ACC112 (cell line): Measurements from ENCODE around the gene F2RL3.

Experiments
- H2AFZ ChIP-seq: fragments of 200-600 bp; sonication (generic); one replicate; pipeline ENCODE4 v1.6.0; 2017; ENCODE audit warnings: antibody characterized with exemption, low read length; ENCODE audit not compliant: unreplicated experiment
- H3K27ac ChIP-seq: fragments of 200-600 bp; sonication (generic); 2 replicates; pipeline ENCODE4 v1.5.1; 2014; ENCODE audit warnings: low read depth, mild to moderate bottlenecking, antibody characterized with exemption, low read length, moderate library complexity
- H3K27me3 ChIP-seq: fragments of 200-600 bp; sonication (generic); 2 replicates; pipeline ENCODE4 v1.6.1; 2014; ENCODE audit warnings: mild to moderate bottlenecking, antibody characterized with exemption, low read length, moderate library complexity, mixed read lengths; ENCODE audit not compliant: insufficient read depth
- H3K36me3 ChIP-seq: fragments of 200-600 bp; sonication (generic); 2 replicates; pipeline ENCODE4 v1.6.1; 2016; ENCODE audit warnings: mild to moderate bottlenecking, antibody characterized with exemption, low read length, moderate library complexity, mixed read lengths; ENCODE audit not compliant: insufficient read depth
- H3K4me1 ChIP-seq: fragments of 200-600 bp; sonication (generic); one replicate; pipeline ENCODE4 v1.6.1; 2016; ENCODE audit warnings: low read length, mixed read lengths; ENCODE audit not compliant: insufficient read depth, unreplicated experiment, control insufficient read depth
- H3K4me3 ChIP-seq: fragments of 200-600 bp; sonication (generic); 2 replicates; pipeline ENCODE4 v1.5.1; 2014; ENCODE audit warnings: mild to moderate bottlenecking, low read depth, low read length
- H3K79me2 ChIP-seq: fragments of 200-600 bp; sonication (generic); one replicate; pipeline ENCODE4 v1.6.0; 2016; ENCODE audit warnings: low read length; ENCODE audit not compliant: control insufficient read depth, unreplicated experiment, insufficient read depth

Gene F2RL3

DNA sequence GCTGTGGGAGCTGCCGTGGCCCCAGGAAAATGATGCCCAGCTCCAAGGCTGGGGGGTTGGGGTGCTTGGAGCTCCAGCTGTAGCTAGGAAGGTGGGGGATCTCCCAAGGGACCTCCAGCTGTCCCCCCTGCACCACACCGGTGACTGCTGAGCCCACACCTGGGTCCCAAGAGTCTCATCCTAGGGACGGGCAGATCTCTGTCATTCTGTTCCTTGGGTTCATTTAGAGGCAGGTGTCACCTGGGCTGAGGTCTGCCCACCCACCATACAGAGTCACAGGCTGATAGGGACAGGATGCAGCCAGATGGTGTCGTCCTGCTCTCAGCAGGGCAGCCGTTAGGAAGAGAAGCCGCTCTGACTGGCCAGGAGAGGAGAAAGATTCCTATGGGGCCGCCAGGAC lies 5.3 kb downstream of the F2RL3 start:
- Histone ChIP-seq H2AFZ (no peak overlapping the region), H3K27ac (no peak overlapping the region), H3K79me2 (no peaks in the 10 kb centered on the region), H3K36me3 (no peaks in the 10 kb centered on the region), H3K4me3 (no peak overlapping the region), H3K27me3 (no peaks in the 10 kb centered on the region), H3K4me1 (no peaks in the 10 kb centered on the region)

DNA sequence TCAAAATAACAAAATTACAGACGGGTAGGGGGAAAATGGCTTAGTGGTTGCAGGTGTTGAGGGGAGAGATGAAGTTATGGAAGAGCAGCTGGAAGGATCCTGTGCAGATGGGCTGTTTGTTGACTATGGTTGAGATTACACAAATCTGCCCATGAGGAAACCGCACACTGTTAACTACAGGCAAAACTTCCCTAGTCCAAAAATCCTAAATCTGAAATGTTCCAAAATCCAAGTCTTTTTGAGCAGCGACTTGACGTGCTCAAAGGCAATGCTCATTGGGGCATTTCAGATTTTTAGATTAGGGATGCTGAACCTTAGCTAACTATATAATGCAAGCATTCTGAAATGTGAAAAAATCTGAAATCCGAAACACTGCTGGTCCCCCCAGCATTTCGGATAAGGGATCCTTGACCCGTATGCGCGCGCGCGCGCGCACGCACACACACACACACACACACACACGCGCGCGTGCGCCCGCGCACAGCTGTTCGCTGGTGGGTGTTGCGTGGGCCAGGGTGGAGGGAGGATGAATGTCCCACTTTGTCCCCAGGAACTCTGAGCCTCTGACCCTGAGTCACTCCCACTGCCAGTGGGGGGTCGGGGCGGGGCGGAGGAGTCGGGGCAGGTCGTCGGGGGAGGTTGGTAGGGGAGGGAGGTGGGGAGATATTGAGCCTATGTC lies 6.8 kb downstream of the F2RL3 start:
- H3K36me3 ChIP-seq = no peaks in the 10 kb centered on the region
- no peaks in the 10 kb centered on the region for H3K79me2 ChIP-seq
- no peaks in the 10 kb centered on the region for H3K4me1 ChIP-seq
- no peaks in the 10 kb centered on the region for H3K27me3 ChIP-seq
- no peak overlapping the region for H2AFZ ChIP-seq
- H3K4me3 ChIP-seq = no peak overlapping the region
- no peak overlapping the region for H3K27ac ChIP-seq

DNA sequence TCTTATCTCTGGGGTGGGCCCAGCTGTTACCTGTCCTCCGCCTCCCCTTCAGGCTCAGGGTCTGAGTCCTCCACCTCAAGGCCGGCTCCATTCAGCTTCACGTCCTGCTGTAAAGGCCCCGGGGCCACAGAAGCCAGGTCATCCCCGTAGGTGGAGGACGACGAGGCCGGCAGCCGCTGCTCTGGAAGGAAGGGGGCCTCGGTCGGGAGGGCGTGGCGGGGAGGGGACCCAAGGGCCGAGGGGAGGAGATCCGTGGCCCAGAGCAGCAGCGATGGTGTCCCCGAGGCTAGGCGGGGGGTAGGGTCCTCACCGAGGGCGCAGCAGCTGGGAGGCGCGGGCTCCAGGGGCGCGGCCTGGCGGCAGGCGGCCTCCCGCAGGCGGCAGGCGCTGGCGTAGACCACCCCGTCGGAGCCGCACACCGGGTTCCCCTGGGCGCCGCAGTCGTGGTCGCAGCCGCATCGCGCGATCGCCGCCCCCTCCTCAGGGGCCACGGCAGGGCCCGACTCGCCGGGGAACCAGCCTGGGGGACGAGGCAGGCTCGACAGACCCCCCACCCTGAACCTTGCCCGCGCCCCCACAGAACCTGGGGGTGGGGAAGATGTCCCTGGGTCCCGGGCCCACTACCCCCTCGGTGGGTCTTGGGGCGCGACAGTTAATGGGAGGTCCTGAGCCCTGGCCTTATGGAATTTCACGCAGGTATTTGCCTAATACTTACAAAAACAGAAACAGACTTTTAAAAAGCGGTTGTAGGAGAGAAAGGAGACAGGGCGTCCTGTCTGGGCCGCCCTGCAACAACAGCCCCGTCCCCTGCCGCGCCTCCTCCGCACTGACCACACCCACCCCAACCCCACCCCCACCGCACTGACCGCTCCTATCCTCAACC lies 7.6 kb downstream of the F2RL3 start:
- Histone ChIP-seq H3K79me2 (no peaks in the 10 kb centered on the region), H3K27me3 (no peaks in the 10 kb centered on the region), H2AFZ (peak overlapping the region; percentile 60), H3K27ac (no peak overlapping the region), H3K36me3 (no peaks in the 10 kb centered on the region), H3K4me1 (no peaks in the 10 kb centered on the region), H3K4me3 (peak overlapping the region; percentile 55)

DNA sequence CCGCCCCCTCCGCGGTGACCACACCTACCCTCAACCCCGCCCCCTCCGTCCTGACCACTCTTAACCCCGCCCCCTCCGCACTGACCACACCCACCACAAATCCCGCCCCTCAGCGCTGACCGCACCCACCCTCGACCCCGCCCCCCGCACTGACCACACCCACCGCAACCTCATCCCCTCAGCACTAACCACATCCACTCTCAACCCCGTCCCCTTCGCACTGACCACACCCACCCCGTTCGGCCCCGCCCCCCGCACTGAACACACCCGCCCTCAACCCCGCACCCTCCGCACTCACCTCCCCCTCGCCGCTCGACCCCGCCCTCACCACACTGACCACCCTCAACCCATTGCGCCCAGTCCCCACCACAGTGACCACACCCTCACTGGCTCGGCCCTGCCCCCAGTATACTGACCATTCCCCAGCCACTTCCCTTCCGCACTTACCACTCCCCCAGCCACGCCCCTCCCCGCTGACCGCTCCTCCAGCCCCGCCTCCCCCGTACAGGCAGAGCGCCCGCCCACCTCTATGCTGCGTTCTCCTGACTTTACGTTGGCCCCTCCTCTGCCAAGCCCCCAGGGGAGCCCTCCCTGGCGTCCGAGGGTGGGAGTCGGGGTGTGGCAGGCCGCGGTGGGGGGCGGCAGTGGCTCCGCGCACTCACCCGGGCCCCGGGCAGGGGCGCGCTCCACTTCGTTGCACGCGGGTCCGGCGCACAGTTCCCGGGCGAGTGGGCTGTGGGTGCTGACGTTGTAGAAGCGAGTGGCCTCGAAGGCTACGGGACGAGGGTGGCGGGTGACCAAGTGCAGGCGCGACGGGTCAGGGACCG lies 8.4 kb downstream of the F2RL3 start:
- H2AFZ ChIP-seq = peak overlapping the region; percentile 51
- peak overlapping the region; percentile 81 for H3K4me3 ChIP-seq
- no peaks in the 10 kb centered on the region for H3K27me3 ChIP-seq
- no peak overlapping the region for H3K27ac ChIP-seq
- no peaks in the 10 kb centered on the region for H3K36me3 ChIP-seq
- H3K4me1 ChIP-seq = no peaks in the 10 kb centered on the region
- H3K79me2 ChIP-seq = no peaks in the 10 kb centered on the region

DNA sequence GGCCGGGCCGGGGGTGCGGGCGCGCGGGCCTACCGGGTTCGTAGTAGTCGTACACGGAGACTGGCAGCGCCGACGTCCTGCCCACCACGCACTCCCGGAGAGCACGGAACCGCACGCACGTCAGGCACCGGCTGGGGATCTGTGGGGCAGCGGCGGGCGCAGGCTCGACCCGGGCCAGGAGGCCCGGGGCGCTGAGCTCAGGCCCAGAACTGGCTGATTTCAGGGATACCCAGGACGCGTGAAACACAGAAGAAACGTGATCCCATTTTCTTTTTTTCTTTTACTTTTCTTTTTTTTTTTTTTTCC lies 9.0 kb downstream of the F2RL3 start:
- Histone ChIP-seq H3K4me3 (peak overlapping the region; percentile 81), H2AFZ (peak overlapping the region; percentile 51), H3K27ac (no peak overlapping the region)

DNA sequence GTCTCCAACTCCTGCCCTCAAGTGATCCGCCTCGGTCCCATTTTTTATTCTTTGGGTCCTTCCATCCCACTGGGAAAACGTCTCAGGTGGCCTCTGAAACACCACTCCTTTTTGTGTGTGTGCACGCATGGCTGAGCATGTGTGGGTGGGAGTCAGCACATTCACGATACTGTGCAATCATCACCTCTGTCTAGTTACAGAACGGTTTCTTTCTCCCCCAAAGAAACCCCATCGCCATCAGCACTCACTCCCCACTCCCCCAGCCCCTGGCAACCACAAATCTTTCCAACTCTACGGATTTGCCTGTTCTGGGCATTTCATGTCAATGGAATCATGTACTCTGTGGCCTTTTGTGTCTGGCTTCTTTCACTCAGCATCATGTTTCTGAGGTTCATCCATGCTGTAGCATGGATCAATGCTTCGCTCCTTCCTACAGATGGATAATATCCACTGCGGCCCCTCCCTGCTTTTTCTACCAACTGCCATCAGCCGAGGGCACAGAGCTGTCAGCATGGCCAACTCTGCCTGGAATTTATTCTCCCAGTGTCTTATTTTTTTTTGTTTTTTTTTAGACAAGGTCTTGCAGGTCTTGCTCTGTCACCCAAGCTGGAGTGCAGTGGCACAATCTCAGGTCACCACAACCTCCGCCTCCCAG lies 9.7 kb downstream of the F2RL3 start:
- Histone ChIP-seq H3K79me2 (no peaks in the 10 kb centered on the region), H3K27ac (no peak overlapping the region), H2AFZ (no peak overlapping the region), H3K36me3 (no peaks in the 10 kb centered on the region), H3K27me3 (no peaks in the 10 kb centered on the region), H3K4me1 (no peaks in the 10 kb centered on the region), H3K4me3 (no peak overlapping the region)

More for the DNA sequence above, 9.0 kb downstream of the F2RL3 start:
- Histone ChIP-seq H3K27me3 (no peaks in the 10 kb centered on the region), H3K36me3 (no peaks in the 10 kb centered on the region), H3K79me2 (no peaks in the 10 kb centered on the region), H3K4me1 (no peaks in the 10 kb centered on the region)

DNA sequence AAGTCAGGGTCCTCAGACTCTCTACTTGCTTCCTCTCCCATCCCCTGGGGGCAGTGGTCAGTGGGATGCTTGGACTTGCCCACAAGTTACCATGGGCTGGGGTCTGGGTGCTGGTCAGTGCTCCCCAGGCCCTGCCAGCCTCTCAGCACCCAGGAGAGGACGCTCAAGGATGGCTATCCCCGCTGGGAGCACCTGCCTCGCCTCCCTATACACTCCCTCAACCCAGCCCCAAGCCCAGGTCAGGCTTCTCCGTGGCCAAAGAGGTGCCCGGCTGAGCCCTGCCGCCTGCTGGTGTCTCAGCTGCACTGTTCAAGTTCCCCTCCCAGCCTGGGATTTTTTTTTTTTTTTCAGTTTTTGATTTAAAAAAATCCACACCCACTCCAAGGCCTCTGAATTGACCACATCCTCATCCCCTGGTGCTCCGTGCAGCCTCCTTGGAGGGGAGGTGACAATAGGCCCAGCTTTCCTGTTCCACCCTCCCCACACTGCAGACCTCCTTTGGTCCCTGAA lies 10.8 kb downstream of the F2RL3 start:
- Histone ChIP-seq H3K27me3 (no peaks in the 10 kb centered on the region), H3K27ac (no peak overlapping the region), H3K79me2 (no peaks in the 10 kb centered on the region), H2AFZ (no peak overlapping the region), H3K4me1 (no peaks in the 10 kb centered on the region), H3K4me3 (no peak overlapping the region), H3K36me3 (no peaks in the 10 kb centered on the region)

DNA sequence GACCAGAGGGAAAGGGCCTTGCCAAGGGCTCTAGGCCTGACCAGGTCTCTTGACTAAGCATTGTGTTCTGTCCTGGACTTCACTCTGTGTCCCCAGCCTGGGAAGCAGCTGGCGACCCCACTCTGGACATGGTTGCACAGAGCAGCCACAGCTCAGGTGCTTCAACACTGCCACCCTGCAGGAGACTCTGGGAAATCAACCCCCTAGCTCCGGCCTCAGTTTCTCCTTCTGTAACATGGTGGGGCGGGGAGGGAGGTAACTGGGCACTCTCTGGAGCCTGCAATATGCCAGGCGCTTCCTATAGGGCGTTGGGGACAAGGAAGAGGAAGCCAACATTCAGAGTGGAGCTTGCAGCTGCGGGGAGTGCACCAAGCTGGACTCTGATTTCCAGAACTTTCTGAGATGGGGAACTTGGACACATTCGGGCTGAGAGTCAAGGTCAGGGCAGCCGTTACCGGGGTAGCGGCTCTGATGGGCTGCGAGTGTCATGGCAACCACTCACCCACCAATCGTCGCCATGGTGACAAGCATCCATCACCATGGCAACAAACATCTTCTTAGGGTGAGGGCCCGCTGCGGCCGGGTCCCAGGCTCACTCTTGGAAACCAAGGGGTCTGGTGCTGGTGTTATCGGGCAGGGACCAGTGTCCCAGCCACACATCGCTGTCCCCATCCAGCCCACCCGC lies 12.8 kb downstream of the F2RL3 start:
- H3K36me3 ChIP-seq = no peaks in the 10 kb centered on the region
- H3K4me1 ChIP-seq = no peaks in the 10 kb centered on the region
- H3K27me3 ChIP-seq = no peaks in the 10 kb centered on the region
- no peak overlapping the region for H3K27ac ChIP-seq
- H3K4me3 ChIP-seq = no peak overlapping the region
- H3K79me2 ChIP-seq = no peaks in the 10 kb centered on the region
- no peak overlapping the region for H2AFZ ChIP-seq

DNA sequence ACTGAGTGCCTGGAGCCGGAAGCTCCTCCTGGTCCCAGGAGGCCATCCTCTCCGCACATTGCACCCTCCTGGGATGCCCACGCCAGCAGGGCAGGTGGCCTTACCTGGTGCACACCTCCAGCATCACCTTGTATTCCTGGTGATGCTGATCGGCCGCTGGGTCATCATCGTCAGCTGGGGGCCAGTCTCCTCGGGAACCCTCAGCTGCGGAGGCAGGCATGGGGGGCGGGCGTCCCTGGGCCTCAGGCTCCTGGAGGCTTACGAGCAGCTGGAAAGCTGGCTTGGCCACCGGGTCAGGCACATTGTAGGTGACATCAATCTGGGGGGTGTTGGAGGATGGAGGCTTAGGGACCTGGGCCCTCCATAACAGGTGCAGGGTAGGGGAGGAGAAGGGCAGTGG lies 13.7 kb downstream of the F2RL3 start:
- Histone ChIP-seq H3K27me3 (no peaks in the 10 kb centered on the region), H3K4me1 (no peaks in the 10 kb centered on the region)

DNA sequence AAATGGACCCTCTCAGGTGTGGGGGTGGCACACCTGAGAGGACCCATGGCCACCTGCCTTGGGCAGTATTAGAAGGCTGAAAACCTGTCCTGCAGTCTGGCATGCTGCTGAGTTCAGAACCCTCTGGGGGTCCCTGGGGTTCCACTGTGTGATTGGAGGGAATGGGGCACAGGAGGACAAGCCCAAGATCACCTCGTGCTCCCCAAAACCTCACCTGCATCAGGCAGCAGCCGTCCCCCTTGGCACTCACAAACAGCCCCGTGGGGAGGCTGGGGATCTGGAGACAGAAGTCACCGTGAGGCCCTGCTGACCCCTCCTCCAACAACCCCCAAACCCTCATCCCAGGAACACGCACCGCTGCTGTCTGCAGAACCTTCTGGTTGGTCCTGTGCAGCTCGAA lies 14.5 kb downstream of the F2RL3 start:
- Histone ChIP-seq H3K27me3 (no peaks in the 10 kb centered on the region), H3K27ac (no peak overlapping the region), H3K4me1 (no peaks in the 10 kb centered on the region), H3K4me3 (no peak overlapping the region), H3K79me2 (no peaks in the 10 kb centered on the region), H3K36me3 (no peaks in the 10 kb centered on the region), H2AFZ (no peak overlapping the region)

More for the DNA sequence above, 13.7 kb downstream of the F2RL3 start:
- H3K4me3 ChIP-seq = no peak overlapping the region
- no peak overlapping the region for H2AFZ ChIP-seq
- H3K36me3 ChIP-seq = no peaks in the 10 kb centered on the region
- H3K27ac ChIP-seq = no peak overlapping the region
- H3K79me2 ChIP-seq = no peaks in the 10 kb centered on the region
